OCI-LY3 (cell line): Measurements from ENCODE around the gene PARD3.

Experiments used
- EZH2phosphoT487 ChIP-seq: fragments of 200-600 bp; shearing (Covaris generic); IDR thresholded peaks from 2 replicates; pipeline ENCODE4 v1.6.1; 2018; ENCODE audit warnings: antibody characterized with exemption, mixed run types, low read depth
- TF ChIP-seq, protein P1 (sequence below): fragments of 200-600, 300-600 bp; sonication (generic); IDR thresholded peaks from 2 replicates; pipeline ENCODE4 v1.5.1; 2014; ENCODE audit warnings: antibody characterized with exemption, low read length, low read depth

GRCh38 chr10:34830217-34830822 lies 15.2 kb upstream of the PARD3 start:
- TF ChIP-seq, protein P1, sequence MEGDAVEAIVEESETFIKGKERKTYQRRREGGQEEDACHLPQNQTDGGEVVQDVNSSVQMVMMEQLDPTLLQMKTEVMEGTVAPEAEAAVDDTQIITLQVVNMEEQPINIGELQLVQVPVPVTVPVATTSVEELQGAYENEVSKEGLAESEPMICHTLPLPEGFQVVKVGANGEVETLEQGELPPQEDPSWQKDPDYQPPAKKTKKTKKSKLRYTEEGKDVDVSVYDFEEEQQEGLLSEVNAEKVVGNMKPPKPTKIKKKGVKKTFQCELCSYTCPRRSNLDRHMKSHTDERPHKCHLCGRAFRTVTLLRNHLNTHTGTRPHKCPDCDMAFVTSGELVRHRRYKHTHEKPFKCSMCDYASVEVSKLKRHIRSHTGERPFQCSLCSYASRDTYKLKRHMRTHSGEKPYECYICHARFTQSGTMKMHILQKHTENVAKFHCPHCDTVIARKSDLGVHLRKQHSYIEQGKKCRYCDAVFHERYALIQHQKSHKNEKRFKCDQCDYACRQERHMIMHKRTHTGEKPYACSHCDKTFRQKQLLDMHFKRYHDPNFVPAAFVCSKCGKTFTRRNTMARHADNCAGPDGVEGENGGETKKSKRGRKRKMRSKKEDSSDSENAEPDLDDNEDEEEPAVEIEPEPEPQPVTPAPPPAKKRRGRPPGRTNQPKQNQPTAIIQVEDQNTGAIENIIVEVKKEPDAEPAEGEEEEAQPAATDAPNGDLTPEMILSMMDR, result no peak
- no peak for TF ChIP-seq EZH2phosphoT487
